Ovary (tissue), 9 donors: ENCODE results near the gene CADPS2. TPM values are rescaled to one million over a fixed set of nuclear protein-coding genes. Genes with fewer than 3 reads are reported as not detected.

Source experiments
- DNase-seq, 5 donors: peaks; one replicate each; pipeline ENCODE4 v3.0.0-alpha.2; 2019 to 2020
- H3K27ac ChIP-seq, 2 donors: fragments of 200-600 bp; one replicate each; pipeline versions ENCODE4 v1.5.1 to v1.8.0; 2019 to 2022
- H3K27me3 ChIP-seq: fragments of 200-600 bp; one replicate; pipeline ENCODE4 v1.8.0; 2022
- H3K36me3 ChIP-seq: fragments of 200-600 bp; sonication (generic); one replicate; pipeline ENCODE4 v1.5.1; 2019
- H3K4me1 ChIP-seq: one replicate; pipeline ENCODE4 v1.8.1; 2013; ENCODE audit warnings: mild to moderate bottlenecking, moderate library complexity; ENCODE audit not compliant: insufficient read depth
- H3K4me3 ChIP-seq: fragments of 200-600 bp; sonication (generic); one replicate; pipeline ENCODE4 v1.5.1; 2017
- H3K9me3 ChIP-seq, 2 donors: fragments of 200-600 bp in 1 of 2; sonication (generic) in 1 of 2; one replicate each; pipeline versions ENCODE4 v1.5.1 to v1.8.1; 2013 to 2019; ENCODE audit warnings: mild to moderate bottlenecking in 1 of 2, moderate library complexity in 1 of 2
- CTCF ChIP-seq, 3 donors: fragments of 450-650 bp in 2 of 3; fragments of 200-600 bp in 1 of 3; IDR thresholded peaks; one replicate each; pipeline versions ENCODE4 v1.5.1 to v1.8.0; 2016 to 2022; ENCODE audit warnings: antibody characterized with exemption in 3 of 3, mild to moderate bottlenecking in 1 of 3
- EP300 ChIP-seq: sonication (generic); formaldehyde crosslinking; IDR thresholded peaks from one replicate; pipeline ENCODE4 v1.6.1; 2017; ENCODE audit warnings: antibody characterized with exemption
- POLR2A ChIP-seq: fragments of 450-650 bp; IDR thresholded peaks from one replicate; pipeline ENCODE4 v1.6.1; 2017; ENCODE audit warnings: antibody characterized with exemption, mild to moderate bottlenecking, moderate library complexity
- WGBS, 3 donors: extraction: QIAGEN DNeasy Blood & Tissue Kit in 1 of 3; methylation state at CpG; one replicate each; pipeline versions ENCODE4 v1.1.5 to v1.1.7; 2013 to 2017; 5-methylcytosine and 5-hydroxymethylcytosine counted together
- intact Hi-C, 4 donors: fragments of 100-400 bp; cut with DNase I; formaldehyde crosslinking; loops; one replicate each; pipeline versions ENCODE4 v1.11.0 to v1.15.1; 2022 to 2023
- polyA plus RNA-seq, 2 donors: library from polyadenylated mRNA; stranded (reverse); fragments of 200-250 nt in 1 of 2; fragments of 350-450 nt in 1 of 2; fragmentation: Illumina TruSeq in 1 of 2; extraction: RNeasy Lipid Tissue Mini Kit (QIAGEN cat#74804) in 1 of 2; gene quantifications; one replicate each; pipeline ENCODE4 v1.2.3, GENCODE V29; 2013 to 2014
- total RNA-seq, 7 donors: library from RNA; depleted of rRNA in 2 of 7; stranded (reverse); fragments of >200 nt in 2 of 7; fragmentation: NEBNext Ultra II Directional in 3 of 7; extraction: Animal tissue kit (Norgen Biotek cat#: 25700) in 3 of 7; gene quantifications; one replicate each; pipeline versions ENCODE4 v1.1.0 to v1.2.4, GENCODE V29; 2016 to 2023
- donor health status: DM: no; HTN: no; CAD: no; lungs with moderate emphysema.
- donor health status: DM: no; HTN: no; CAD: no.
- donor health status: Bipolar disorder and iron deficiency.
- donor health status: DM: yes; HTN: yes; CAD: no.
- donor health status: DM: no; HTN: no; CAD: no.
- donor health status: DM: yes; HTN: yes; CAD: no.

CADPS2 gene
- total and polyA plus RNA-seq, 9 donors = 10.1 to 26.7 (median 16.6) TPM

GRCh38 chr7:122673951-122674350, 212.3 kb downstream of the CADPS2 start:
- Histone ChIP-seq H3K27ac (no peak overlapping the region), H3K27me3 (no peaks in the 10 kb centered on the region), H3K9me3 (no peaks in the 10 kb centered on the region), H3K4me3 (no peak overlapping the region), H3K4me1 (no peaks in the 10 kb centered on the region), H3K36me3 (no peaks in the 10 kb centered on the region)
- DNase-seq = no peak
- WGBS, 3 donors = 96 to 99% (median 97%) methylated on average over 21 of the region's 21 CpGs
- TF ChIP-seq POLR2A (no peak), CTCF (IDR thresholded peaks at IDR 0.05) (no peak), EP300 (no peak)
- intact Hi-C loops = no loop called here

- H3K27ac ChIP-seq = no peak overlapping the region
- WGBS, 3 donors = 95 to 97% (median 97%) methylated on average over 8 of the region's 8 CpGs
- H3K27me3 ChIP-seq = no peaks in the 10 kb centered on the region
- no peak for TF ChIP-seq POLR2A
- TF ChIP-seq CTCF (IDR thresholded peaks at IDR 0.05) = no peak
- no peak for TF ChIP-seq EP300
- intact Hi-C loops = no loop called here
- no peaks in the 10 kb centered on the region for H3K4me1 ChIP-seq
- no peak for DNase-seq
- no peaks in the 10 kb centered on the region for H3K9me3 ChIP-seq
- no peak overlapping the region for H3K4me3 ChIP-seq
- H3K36me3 ChIP-seq = no peaks in the 10 kb centered on the region
These were observed 213.7 kb downstream of the CADPS2 start for GRCh38 chr7:122672536-122672935.

GRCh38 chr7:122663733-122664132, 222.5 kb downstream of the CADPS2 start:
- TF ChIP-seq POLR2A (no peak), CTCF (IDR thresholded peaks at IDR 0.05) (no peak), EP300 (no peak)
- Histone ChIP-seq H3K4me1 (no peaks in the 10 kb centered on the region), H3K4me3 (no peak overlapping the region), H3K9me3 (no peaks in the 10 kb centered on the region), H3K36me3 (no peaks in the 10 kb centered on the region), H3K27me3 (no peaks in the 10 kb centered on the region), H3K27ac (no peak overlapping the region)
- intact Hi-C loops = no loop called here
- 88 to 91% (median 90%) methylated on average over 2 of the region's 2 CpGs for WGBS, 3 donors
- DNase-seq = no peak

- intact Hi-C loops = no loop called here
- Histone ChIP-seq H3K27ac (no peak overlapping the region), H3K27me3 (no peaks in the 10 kb centered on the region), H3K36me3 (no peaks in the 10 kb centered on the region), H3K9me3 (no peaks in the 10 kb centered on the region), H3K4me1 (no peaks in the 10 kb centered on the region), H3K4me3 (no peak overlapping the region)
- no peak for TF ChIP-seq POLR2A
- no peak for TF ChIP-seq CTCF (IDR thresholded peaks at IDR 0.05)
- no peak for TF ChIP-seq EP300
- WGBS, 3 donors = 54 to 68% (median 61%) methylated on average over 2 of the region's 2 CpGs
- no peak for DNase-seq
These were observed 227.4 kb downstream of the CADPS2 start for GRCh38 chr7:122658856-122659255.

- Histone ChIP-seq H3K27ac (no peak overlapping the region), H3K36me3 (no peaks in the 10 kb centered on the region), H3K4me1 (no peaks in the 10 kb centered on the region), H3K27me3 (no peaks in the 10 kb centered on the region), H3K9me3 (no peaks in the 10 kb centered on the region), H3K4me3 (no peak overlapping the region)
- 94 to 97% (median 94%) methylated on average over 5 of the region's 5 CpGs for WGBS, 3 donors
- DNase-seq = no peak
- intact Hi-C loops = no loop called here
- TF ChIP-seq POLR2A (no peak), CTCF (IDR thresholded peaks at IDR 0.05) (no peak), EP300 (no peak)
These were observed 232.6 kb downstream of the CADPS2 start for GRCh38 chr7:122653685-122654084.
